HG03571 (cell line): Measurements from ENCODE around the gene SH3TC2.

Experiments used
- ATAC-seq: cut with Tn5 transposase; IDR thresholded peaks from one replicate; pipeline ENCODE4 v1.9.1; 2021; ENCODE audit not compliant: unreplicated experiment

The SH3TC2 gene

GRCh38 chr5:149002761-149003689 is 59.8 kb downstream of the SH3TC2 start:
- ATAC-seq = no peak

- ATAC-seq = no peak
Measured at GRCh38 chr5:149002053-149002452, 60.8 kb downstream of the SH3TC2 start.

GRCh38 chr5:149001162-149001561 is 61.7 kb downstream of the SH3TC2 start:
- ATAC-seq = no peak

GRCh38 chr5:148999741-149000140 is 63.1 kb downstream of the SH3TC2 start:
- no peak for ATAC-seq

GRCh38 chr5:148998174-148998797 is 64.6 kb downstream of the SH3TC2 start:
- ATAC-seq = no peak

- no peak for ATAC-seq
Measured at GRCh38 chr5:148996270-148996669, 66.6 kb downstream of the SH3TC2 start.

GRCh38 chr5:148995791-148996190 is 67.1 kb downstream of the SH3TC2 start:
- ATAC-seq = no peak

- ATAC-seq = no peak
Measured at GRCh38 chr5:148993283-148993936, 69.5 kb downstream of the SH3TC2 start.

- no peak for ATAC-seq
Measured at GRCh38 chr5:148992265-148992664, 70.6 kb downstream of the SH3TC2 start.

GRCh38 chr5:148991566-148991965 is 71.3 kb downstream of the SH3TC2 start:
- ATAC-seq = no peak

- ATAC-seq = no peak
Measured at GRCh38 chr5:148990817-148991216, 72.0 kb downstream of the SH3TC2 start.

- ATAC-seq = no peak
Measured at GRCh38 chr5:148989567-148989966, 73.3 kb downstream of the SH3TC2 start.

GRCh38 chr5:148988328-148988727 is 74.5 kb downstream of the SH3TC2 start:
- no peak for ATAC-seq

- ATAC-seq = no peak
Measured at GRCh38 chr5:148986636-148987035, 76.2 kb downstream of the SH3TC2 start.

- no peak for ATAC-seq
Measured at GRCh38 chr5:148984345-148984744, 78.5 kb downstream of the SH3TC2 start.

- no peak for ATAC-seq
Measured at GRCh38 chr5:148981353-148981752, 81.5 kb downstream of the SH3TC2 start.

GRCh38 chr5:148980731-148981130 is 82.1 kb downstream of the SH3TC2 start:
- ATAC-seq = no peak

GRCh38 chr5:148979083-148979723 is 83.7 kb downstream of the SH3TC2 start:
- no peak for ATAC-seq

- no peak for ATAC-seq
Measured at GRCh38 chr5:148978370-148979082, 84.3 kb downstream of the SH3TC2 start.

GRCh38 chr5:148976569-148977381 is 86.1 kb downstream of the SH3TC2 start:
- no peak for ATAC-seq
